Progenitor cell of endocrine pancreas (in vitro differentiated cells): ENCODE results near the gene ZNHIT6. TPM values are rescaled to one million over a fixed set of nuclear protein-coding genes. Genes with fewer than 3 reads are reported as not detected.

ENCODE experiments used
- DNase-seq: peaks from one replicate; pipeline ENCODE4 v3.0.0; 2021; ENCODE audit warnings: low spot score; ENCODE audit not compliant: unreplicated experiment
- H3K27ac Mint-ChIP-seq: 2 replicates; pipeline ENCODE4 v1.8.0; 2021; ENCODE audit warnings: mild to moderate bottlenecking, moderate library complexity, mixed read lengths
- H3K27me3 Mint-ChIP-seq: 2 replicates; pipeline ENCODE4 v1.8.0; 2021; ENCODE audit warnings: mixed read lengths
- H3K36me3 Mint-ChIP-seq: 2 replicates; pipeline ENCODE4 v1.8.0; 2022; ENCODE audit warnings: mixed read lengths; ENCODE audit not compliant: insufficient read depth
- H3K4me1 Mint-ChIP-seq: 2 replicates; pipeline ENCODE4 v1.8.0; 2021; ENCODE audit warnings: low read depth, mixed read lengths
- H3K4me3 Mint-ChIP-seq: 2 replicates; pipeline ENCODE4 v1.8.0; 2021; ENCODE audit warnings: low read depth, mild to moderate bottlenecking, moderate library complexity, mixed read lengths
- H3K9me3 Mint-ChIP-seq: 2 replicates; pipeline ENCODE4 v1.8.0; 2021; ENCODE audit warnings: low read depth, mixed read lengths
- CTCF ChIP-seq: fragments of 200-600 bp; sonication (generic); IDR thresholded peaks from one replicate; pipeline ENCODE4 v1.5.0; 2021; ENCODE audit warnings: antibody characterized with exemption, mild to moderate bottlenecking; ENCODE audit not compliant: unreplicated experiment
- total RNA-seq: library from RNA; stranded (reverse); gene quantifications from 2 replicates; pipeline ENCODE4 v1.2.1, GENCODE V29; 2021

ZNHIT6 gene
- total RNA-seq, 1 donor from 2014 or later: 18.8 TPM

- H3K27ac Mint-ChIP-seq: no peak overlapping the region
- H3K27me3 Mint-ChIP-seq: no peaks in the 10 kb centered on the region
- H3K9me3 Mint-ChIP-seq: peaks cover 2% of the 10 kb centered on the region
Measured at GRCh38 chr1:85629532-85629920, 78.7 kb downstream of the ZNHIT6 start.

GRCh38 chr1:85628791-85629531 lies 79.3 kb downstream of the ZNHIT6 start:
- Mint-ChIP-seq H3K27ac (peak overlapping the region; percentile 47), H3K27me3 (no peaks in the 10 kb centered on the region), H3K4me1 (peaks cover 12% of the 10 kb centered on the region), H3K4me3 (peak overlapping the region; percentile 10), H3K9me3 (peaks cover 2% of the 10 kb centered on the region), H3K36me3 (peaks cover 2% of the 10 kb centered on the region)
- no peak for TF ChIP-seq CTCF
- no peak for DNase-seq

More at GRCh38 chr1:85629532-85629920, 78.7 kb downstream of the ZNHIT6 start:
- no peak for TF ChIP-seq CTCF
- no peak for DNase-seq
- H3K4me1 Mint-ChIP-seq: peaks cover 12% of the 10 kb centered on the region
- H3K36me3 Mint-ChIP-seq: peaks cover 2% of the 10 kb centered on the region
- H3K4me3 Mint-ChIP-seq: no peak overlapping the region

GRCh38 chr1:85626818-85627217 lies 81.4 kb downstream of the ZNHIT6 start:
- Mint-ChIP-seq H3K4me3 (no peak overlapping the region), H3K4me1 (peaks cover 12% of the 10 kb centered on the region), H3K36me3 (peaks cover 12% of the 10 kb centered on the region), H3K27me3 (no peaks in the 10 kb centered on the region), H3K27ac (no peak overlapping the region), H3K9me3 (peaks cover 11% of the 10 kb centered on the region)
- DNase-seq: no peak
- TF ChIP-seq CTCF: no peak

GRCh38 chr1:85624361-85624760 lies 83.9 kb downstream of the ZNHIT6 start:
- no peak overlapping the region for H3K4me3 Mint-ChIP-seq
- no peak for TF ChIP-seq CTCF
- peaks cover 26% of the 10 kb centered on the region for H3K9me3 Mint-ChIP-seq
- H3K4me1 Mint-ChIP-seq: peaks cover 8% of the 10 kb centered on the region
- H3K27me3 Mint-ChIP-seq: no peaks in the 10 kb centered on the region
- H3K27ac Mint-ChIP-seq: no peak overlapping the region
- DNase-seq: no peak
- H3K36me3 Mint-ChIP-seq: peaks cover 16% of the 10 kb centered on the region

DNA sequence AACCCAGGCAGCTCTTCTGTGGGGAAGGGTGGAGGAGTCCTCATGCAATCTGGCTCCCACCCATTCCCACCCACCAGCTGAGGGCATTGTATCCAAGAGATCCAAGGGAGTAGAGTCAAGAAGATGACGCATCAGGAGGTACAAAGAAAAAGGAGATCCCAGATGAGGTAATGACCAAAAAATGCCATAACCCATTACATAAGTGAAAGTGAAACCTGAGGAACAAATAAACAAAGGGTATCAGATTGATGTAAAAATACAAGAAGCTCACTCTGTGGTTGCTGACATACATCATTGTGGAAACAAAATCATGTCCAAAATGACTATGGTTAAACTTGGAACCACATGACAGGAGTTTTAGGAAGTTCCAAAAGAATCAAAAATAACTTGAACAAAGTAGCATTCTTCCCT lies 85.2 kb downstream of the ZNHIT6 start:
- Mint-ChIP-seq H3K27me3 (no peaks in the 10 kb centered on the region), H3K4me3 (no peak overlapping the region), H3K4me1 (no peaks in the 10 kb centered on the region), H3K36me3 (peaks cover 18% of the 10 kb centered on the region), H3K27ac (no peak overlapping the region), H3K9me3 (peaks cover 26% of the 10 kb centered on the region)
- TF ChIP-seq CTCF: no peak
- DNase-seq: no peak
